Cardiac muscle cell (in vitro differentiated cells and primary cell): ENCODE data around the gene ZNF486. TPM values are rescaled to one million over a fixed set of nuclear protein-coding genes. Genes with fewer than 3 reads are reported as not detected.
"Not testable (repeated sequence)": the region's sequence is repeated elsewhere in the genome, so short reads cannot be mapped to it uniquely, and the experiment has no call there.

Source experiments
- DNase-seq, 2 donors: peaks; one replicate each; pipeline versions ENCODE4 v3.0.0 to v3.0.0-alpha.2; 2010 to 2017; ENCODE audit warnings: low read depth in 1 of 2, low spot score in 1 of 2
- H3K27ac ChIP-seq: fragments of 200-600 bp; sonication (generic); 2 replicates; pipeline ENCODE4 v1.5.1; 2016
- H3K27me3 ChIP-seq: fragments of 200-600 bp; sonication (generic); 2 replicates; pipeline ENCODE4 v1.6.0; 2016; ENCODE audit warnings: control low read depth
- H3K36me3 ChIP-seq: fragments of 200-600 bp; sonication (generic); 2 replicates; pipeline ENCODE4 v1.5.1; 2016; ENCODE audit warnings: control low read depth
- H3K4me1 ChIP-seq: fragments of 200-600 bp; sonication (generic); 2 replicates; pipeline ENCODE4 v1.8.1; 2017; ENCODE audit warnings: low read depth, mild to moderate bottlenecking, mixed run types
- H3K4me3 ChIP-seq: fragments of 200-600 bp; sonication (generic); 2 replicates; pipeline ENCODE4 v1.5.1; 2016; ENCODE audit warnings: mild to moderate bottlenecking
- H3K9me3 ChIP-seq: fragments of 200-600 bp; sonication (generic); 2 replicates; pipeline ENCODE4 v1.5.1; 2017; ENCODE audit warnings: low read depth, mild to moderate bottlenecking, control low read depth
- CTCF ChIP-seq: IDR thresholded peaks from 2 replicates; pipeline ENCODE4 v1.5.1; 2012; ENCODE audit warnings: low read depth, mild to moderate bottlenecking, low read length
- polyA plus RNA-seq: library from polyadenylated mRNA; unstranded; fragments of >200 nt; fragmentation: Nextera tagmentation; extraction: Ambion mirVana; gene quantifications from 2 replicates; pipeline ENCODE4 v1.2.1, GENCODE V29; 2016
- total RNA-seq: library from RNA; depleted of rRNA; stranded (reverse); fragments of >200 nt; gene quantifications from 2 replicates; pipeline ENCODE4 v1.2.3, GENCODE V29; 2016

ZNF486 gene
- total and polyA plus RNA-seq, 2 experiments from 2014 or later: 4.2 to 9.8 TPM

GRCh38 chr19:20167651-20168122, 673 bp downstream of the ZNF486 start:
- no peaks in the 10 kb centered on the region for H3K36me3 ChIP-seq
- H3K9me3 ChIP-seq: no peaks in the 10 kb centered on the region
- H3K27ac ChIP-seq: peak overlapping the region; percentile 73
- H3K27me3 ChIP-seq: no peaks in the 10 kb centered on the region
- no peak for TF ChIP-seq CTCF
- peak in 1 of 2 donors; percentile 70 for DNase-seq
- no peaks in the 10 kb centered on the region for H3K4me1 ChIP-seq
- peak overlapping the region; percentile 62 for H3K4me3 ChIP-seq

GRCh38 chr19:20171285-20171684, 4.3 kb downstream of the ZNF486 start:
- no peaks in the 10 kb centered on the region for H3K9me3 ChIP-seq
- TF ChIP-seq CTCF: no peak
- no peak for DNase-seq
- no peak overlapping the region for H3K27ac ChIP-seq
- H3K4me3 ChIP-seq: no peak overlapping the region
- no peaks in the 10 kb centered on the region for H3K4me1 ChIP-seq
- H3K27me3 ChIP-seq: no peaks in the 10 kb centered on the region
- no peaks in the 10 kb centered on the region for H3K36me3 ChIP-seq

- not testable (repeated sequence) for DNase-seq, H3K27ac ChIP-seq, H3K4me3 ChIP-seq, H3K9me3 ChIP-seq, H3K36me3 ChIP-seq, H3K4me1 ChIP-seq, H3K27me3 ChIP-seq
These were observed 8.8 kb downstream of the ZNF486 start for GRCh38 chr19:20175848-20176247.

- not testable (repeated sequence) for DNase-seq, H3K4me3 ChIP-seq, H3K36me3 ChIP-seq, H3K9me3 ChIP-seq, H3K27ac ChIP-seq, H3K4me1 ChIP-seq, H3K27me3 ChIP-seq
These were observed 12.9 kb downstream of the ZNF486 start for GRCh38 chr19:20179956-20180355.

- no peak for TF ChIP-seq CTCF
- no peaks in the 10 kb centered on the region for H3K9me3 ChIP-seq
- no peak overlapping the region for H3K4me3 ChIP-seq
- H3K27ac ChIP-seq: no peak overlapping the region
- H3K36me3 ChIP-seq: peaks cover 3% of the 10 kb centered on the region
- DNase-seq: no peak
- H3K27me3 ChIP-seq: no peaks in the 10 kb centered on the region
- H3K4me1 ChIP-seq: no peaks in the 10 kb centered on the region
These were observed 15.3 kb downstream of the ZNF486 start for GRCh38 chr19:20182222-20182785.

- H3K27me3 ChIP-seq: no peaks in the 10 kb centered on the region
- no peak overlapping the region for H3K27ac ChIP-seq
- H3K36me3 ChIP-seq: peaks cover 14% of the 10 kb centered on the region
- H3K4me1 ChIP-seq: no peaks in the 10 kb centered on the region
- H3K4me3 ChIP-seq: no peak overlapping the region
- H3K9me3 ChIP-seq: no peaks in the 10 kb centered on the region
- DNase-seq: peak in 1 of 2 donors; percentile 5
- TF ChIP-seq CTCF: no peak
These were observed 19.2 kb downstream of the ZNF486 start for GRCh38 chr19:20186174-20186573.
